Measurements from ENCODE around the gene TMEM205.
"Not testable (repeated sequence)": the region's sequence is repeated elsewhere in the genome, so short reads cannot be mapped to it uniquely, and the experiment has no call there.

TMEM205 gene

DNA sequence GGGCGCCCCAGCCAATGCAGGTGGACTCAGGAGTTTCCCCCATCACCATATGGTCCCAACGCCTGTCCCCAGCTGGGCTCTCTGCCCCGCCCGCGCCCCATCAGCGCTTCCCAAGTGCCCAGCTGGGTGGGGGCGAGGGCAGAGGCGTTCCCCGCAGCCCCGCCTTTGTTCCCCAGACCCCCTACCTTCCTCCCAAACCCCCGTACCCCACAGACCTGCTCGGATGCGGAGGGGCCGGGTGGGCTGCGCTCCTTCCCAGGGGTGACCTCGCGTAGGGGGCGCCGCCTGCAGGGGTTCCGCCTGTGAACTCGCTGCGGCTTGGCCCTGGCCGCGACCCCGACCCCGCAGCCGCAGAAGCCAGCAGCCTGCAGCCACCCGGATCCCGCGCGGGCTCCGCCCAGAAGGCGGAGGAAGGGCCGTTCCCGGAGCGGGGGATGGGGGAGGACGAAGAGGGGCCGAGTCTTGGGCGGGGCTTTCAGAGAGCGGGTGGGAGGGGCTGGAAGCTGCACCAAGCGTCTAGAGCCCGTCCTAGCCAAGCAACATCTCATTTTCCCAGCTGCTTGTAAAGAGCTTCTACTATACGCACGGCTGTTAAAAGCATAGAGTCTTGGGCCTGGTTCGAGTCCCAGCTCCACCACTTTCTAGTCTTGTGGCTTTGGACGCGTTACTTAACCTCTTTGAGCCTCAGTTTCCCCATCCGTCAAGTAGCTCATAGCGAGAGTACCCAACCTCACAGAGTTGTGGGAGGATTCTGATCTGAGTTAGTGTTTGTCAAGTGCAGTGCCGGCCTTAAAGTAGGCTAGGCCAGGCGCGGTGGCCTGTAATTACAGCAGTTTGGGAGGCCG lies 6.6 kb downstream of the TMEM205 start, which contains the start of gene RAB3D:
TSS of gene RAB3D (minus strand) at position 404 of the 845 bp plus-strand sequence. CDS start 2,258 bp downstream, outside the sequence.
- peak; percentile 68 to 81 for DNase-seq (ENCODE audit: low read depth in 2 of 2)

GRCh38 chr19:11338569-11339253 lies 7.4 kb downstream of the TMEM205 start:
- DNase-seq (ENCODE audit: low read depth in 2 of 2) = no peak

DNA sequence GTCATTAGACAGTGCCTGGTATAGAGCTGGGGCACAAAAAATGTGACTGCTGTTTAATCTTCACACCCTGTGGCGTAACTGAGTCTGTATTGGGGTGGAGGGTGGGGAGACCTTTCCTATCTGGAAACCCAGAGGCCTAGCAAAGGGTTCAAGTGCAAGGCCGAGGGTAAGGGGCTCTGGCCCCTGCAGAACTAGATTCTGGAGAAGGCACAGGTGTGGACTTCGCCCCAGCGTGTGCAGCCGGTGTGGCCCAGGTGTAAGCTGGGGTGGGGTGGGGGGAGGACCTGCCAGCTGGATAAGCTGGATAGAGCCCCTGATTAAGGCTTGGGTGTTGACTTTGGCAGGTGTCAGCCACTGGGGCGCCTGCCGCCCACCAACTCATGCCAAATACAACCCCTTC lies 7.9 kb downstream of the TMEM205 start:
- no peak for DNase-seq (ENCODE audit: low read depth in 2 of 2)

- DNase-seq (ENCODE audit: low read depth in 2 of 2) = no peak
Measured at GRCh38 chr19:11337080-11337479, 9.0 kb downstream of the TMEM205 start.

GRCh38 chr19:11335449-11336146 lies 10.5 kb downstream of the TMEM205 start:
- DNase-seq (ENCODE audit: low read depth in 2 of 2) = no peak

DNA sequence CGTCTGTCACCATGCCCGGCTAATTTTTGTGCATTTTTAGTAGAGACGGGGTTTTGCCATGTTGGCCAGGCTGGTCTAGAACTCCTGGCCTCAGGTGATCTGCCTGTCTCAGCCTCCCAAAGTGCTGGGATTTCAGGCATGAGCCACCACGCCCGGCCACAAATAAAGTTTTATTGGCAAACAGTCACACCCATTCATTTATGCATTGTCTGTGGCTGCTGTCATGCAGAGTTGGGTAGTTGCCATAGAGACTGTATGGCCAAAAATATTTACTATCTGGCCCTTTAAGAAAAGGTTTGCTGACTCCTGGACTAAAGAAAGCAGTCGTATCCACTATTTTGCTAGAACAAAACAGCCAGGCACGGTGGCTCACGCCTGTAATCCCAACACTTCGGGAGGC lies 12.2 kb downstream of the TMEM205 start:
- DNase-seq (ENCODE audit: low read depth in 2 of 2) = not testable (repeated sequence)

GRCh38 chr19:11332822-11333221 lies 13.2 kb downstream of the TMEM205 start:
- DNase-seq (ENCODE audit: low read depth in 2 of 2) = no peak

GRCh38 chr19:11331502-11331901 lies 14.6 kb downstream of the TMEM205 start:
- no peak for DNase-seq (ENCODE audit: low read depth in 2 of 2)

DNA sequence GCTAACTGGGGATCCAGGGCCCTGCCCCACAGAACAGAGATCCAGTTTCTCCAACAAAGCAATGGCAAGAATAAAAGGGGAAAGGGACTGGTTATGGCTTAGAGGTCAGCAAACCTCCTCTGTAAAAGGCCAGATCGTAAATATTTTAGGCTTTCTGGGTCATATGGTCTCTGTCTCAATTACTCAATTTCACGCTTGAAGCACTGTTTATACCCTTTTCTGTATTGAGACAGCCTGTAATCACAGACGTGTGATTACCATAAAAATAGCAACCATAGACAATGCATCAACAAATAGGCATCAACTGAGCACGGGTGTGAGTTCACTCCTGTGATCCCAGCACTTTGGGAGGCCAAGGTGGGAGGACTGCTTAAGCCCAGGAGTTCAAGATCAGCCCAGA lies 15.9 kb downstream of the TMEM205 start:
- DNase-seq (ENCODE audit: low read depth in 2 of 2) = no peak

GRCh38 chr19:11325544-11325943 lies 20.5 kb downstream of the TMEM205 start:
- DNase-seq (ENCODE audit: low read depth in 2 of 2) = no peak

DNA sequence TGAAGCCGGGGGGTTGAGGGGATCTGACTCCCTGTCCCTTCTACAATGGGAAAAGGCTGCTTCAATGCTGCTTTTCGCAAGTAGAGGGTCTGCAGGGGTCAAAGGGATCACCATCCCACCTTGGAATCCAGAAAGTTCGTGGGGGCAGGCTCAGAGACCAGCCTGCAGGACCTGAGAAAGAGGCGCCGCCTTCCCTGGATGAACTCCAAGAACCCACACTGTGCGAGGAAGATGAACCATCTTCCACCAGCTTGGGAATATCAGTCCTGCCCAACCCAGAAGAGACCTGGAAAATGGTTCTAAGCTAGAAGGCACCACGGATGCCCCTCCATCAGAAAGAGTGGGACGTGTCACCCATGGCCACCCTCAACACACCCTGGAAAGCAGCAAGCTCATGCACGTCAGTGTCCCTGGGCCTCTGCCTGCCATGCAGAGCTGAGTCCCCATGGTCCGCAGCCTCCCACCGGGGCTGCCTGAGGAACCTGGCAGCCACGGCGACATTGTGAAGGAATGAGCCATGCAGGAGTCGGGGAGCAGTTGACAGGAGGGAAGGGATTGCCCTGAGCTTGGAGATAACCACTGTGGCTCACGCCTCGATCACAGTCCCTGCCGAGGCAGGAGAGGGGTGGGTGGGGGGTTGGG lies 21.2 kb downstream of the TMEM205 start:
- DNase-seq (ENCODE audit: low read depth in 2 of 2) = no peak

- DNase-seq (ENCODE audit: low read depth in 2 of 2) = no peak
Measured at GRCh38 chr19:11324079-11324661, 21.9 kb downstream of the TMEM205 start.

DNA sequence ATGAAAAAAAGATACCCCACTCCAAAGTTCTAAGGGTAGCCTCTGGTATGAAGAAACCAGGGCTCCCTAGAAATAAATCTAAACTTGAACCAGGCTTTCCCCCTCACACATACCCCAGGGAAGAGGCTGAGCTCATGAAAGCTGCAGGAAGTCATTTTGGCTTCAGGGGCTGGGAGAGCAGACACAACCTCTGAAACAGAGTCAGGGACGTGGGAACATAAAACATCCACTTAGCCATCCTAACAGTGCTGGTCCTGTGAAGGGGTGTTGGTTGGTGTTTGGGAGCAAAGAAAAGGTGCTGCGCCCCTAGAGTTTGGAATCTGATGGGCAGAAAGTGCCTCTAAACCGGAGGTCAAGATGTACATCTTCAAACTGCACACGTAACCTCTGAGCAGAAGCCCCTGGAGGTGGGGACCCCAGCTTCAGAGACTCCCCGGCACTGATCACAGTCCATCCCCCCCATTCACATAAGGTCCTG lies 22.4 kb downstream of the TMEM205 start:
- DNase-seq (ENCODE audit: low read depth in 2 of 2) = no peak

- no peak for DNase-seq (ENCODE audit: low read depth in 2 of 2)
Measured at GRCh38 chr19:11322269-11323024, 23.6 kb downstream of the TMEM205 start.

DNA sequence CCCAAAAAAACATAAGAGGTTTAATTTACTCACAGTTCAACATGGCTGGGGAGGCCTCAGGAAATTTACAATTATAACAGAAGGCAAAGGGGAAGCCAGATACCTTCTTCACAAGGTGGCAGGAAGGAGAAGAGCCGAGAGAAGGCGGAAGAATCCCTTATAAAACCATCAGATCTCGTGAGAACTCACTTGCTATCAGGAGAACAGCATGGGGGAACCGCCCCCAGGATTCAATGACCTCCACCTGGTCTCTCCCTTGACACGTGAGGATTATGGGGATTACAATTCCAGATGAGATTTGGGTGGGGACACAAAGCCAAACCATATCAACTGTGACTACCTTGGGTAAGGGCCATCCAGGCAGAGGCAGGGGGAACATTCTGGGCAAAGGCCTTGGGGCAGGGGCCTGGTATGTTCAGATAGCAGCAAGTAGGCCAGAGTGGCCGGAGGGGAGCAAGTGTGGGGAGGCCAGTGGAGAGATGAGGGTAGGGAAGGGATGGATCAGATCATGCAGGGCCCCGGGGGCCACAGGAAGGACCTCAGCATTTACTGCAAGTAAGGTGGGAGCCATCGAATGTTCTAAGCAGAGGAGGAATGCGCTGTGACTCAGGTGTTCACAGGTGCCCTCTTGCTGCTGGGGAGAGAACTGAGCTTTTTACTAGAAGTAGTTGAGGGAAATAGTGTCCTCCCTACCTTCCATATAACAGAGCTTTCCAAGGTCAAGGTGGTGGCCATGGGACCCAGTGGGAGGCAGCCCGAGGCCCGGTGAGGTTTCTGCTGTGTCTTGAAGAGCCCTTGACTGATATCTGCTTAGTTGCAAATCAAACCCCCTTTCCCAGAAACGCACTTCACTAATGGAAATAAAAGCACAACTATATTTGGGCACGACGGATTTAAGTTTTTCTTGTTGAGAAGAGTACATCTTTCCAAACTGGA lies 24.6 kb downstream of the TMEM205 start:
- DNase-seq (ENCODE audit: low read depth in 2 of 2) = no peak

DNA sequence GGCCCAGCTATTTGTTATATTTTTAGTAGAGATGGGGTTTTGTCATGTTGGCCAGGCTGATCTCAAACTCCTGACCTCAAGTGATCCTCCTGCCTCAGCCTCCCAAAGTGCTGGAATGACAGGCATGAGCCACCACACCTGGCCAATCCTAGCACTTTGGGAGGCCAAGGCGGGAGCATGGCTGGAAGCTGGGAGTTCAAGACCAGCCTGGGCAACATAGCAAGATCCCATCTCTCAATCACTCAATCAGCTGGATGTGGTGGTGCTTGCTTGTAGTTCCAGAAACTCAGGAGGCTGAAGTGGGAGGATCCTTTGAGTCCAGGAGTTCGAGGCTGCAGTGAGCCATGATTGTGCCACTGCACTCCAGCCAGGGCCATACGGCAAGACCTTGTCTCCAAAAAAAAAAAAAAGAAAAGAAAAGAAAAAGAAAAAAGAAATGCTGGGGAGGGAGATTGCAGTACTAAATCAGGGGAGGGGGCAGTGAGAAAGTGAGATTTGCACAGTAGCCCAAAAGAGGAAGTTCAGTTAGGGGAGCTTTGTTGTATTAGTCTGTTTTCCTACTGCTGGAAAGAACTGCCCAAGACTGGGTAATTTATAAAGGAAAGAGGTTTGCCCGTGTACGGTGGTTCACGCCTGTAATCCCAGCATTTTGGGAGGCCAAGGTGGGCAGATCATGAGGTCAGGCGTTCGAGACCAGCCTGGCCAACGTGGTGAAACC lies 25.6 kb downstream of the TMEM205 start:
- DNase-seq (ENCODE audit: low read depth in 2 of 2) = not testable (repeated sequence)

- no peak for DNase-seq (ENCODE audit: low read depth in 2 of 2)
Measured at GRCh38 chr19:11306337-11306736, 39.7 kb downstream of the TMEM205 start.

DNA sequence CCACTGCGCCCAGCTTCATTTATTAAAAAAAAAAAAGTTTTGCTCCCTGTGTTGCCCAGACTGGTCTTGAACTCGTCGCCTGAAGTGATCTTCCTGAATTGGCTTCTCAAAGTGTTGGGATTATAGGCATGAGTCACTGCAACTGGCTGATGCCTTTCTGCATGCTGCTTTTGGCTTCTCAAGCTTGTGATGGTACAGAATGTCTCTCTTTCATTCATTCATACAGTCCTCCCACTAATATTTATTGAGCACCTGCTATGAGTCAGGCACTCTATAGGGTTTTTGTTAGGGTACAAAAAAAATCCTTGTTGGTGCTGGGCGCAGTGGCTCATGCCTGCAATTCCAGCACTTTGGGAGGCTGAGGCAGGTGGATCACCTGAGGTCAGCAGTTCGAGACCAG lies 41.1 kb downstream of the TMEM205 start:
- DNase-seq (ENCODE audit: low read depth in 2 of 2) = no peak

GRCh38 chr19:11300811-11301120 lies 45.3 kb downstream of the TMEM205 start:
- no peak for DNase-seq (ENCODE audit: low read depth in 2 of 2)
